BE2C (cell line): ENCODE data around the gene MED10.

Source experiments
- DNase-seq: peaks from one replicate; pipeline ENCODE4 v3.0.0-alpha.2; 2020
- H3K27me3 ChIP-seq: fragments of 250-450 bp; sonication (Bioruptor Pico); 2 replicates; pipeline ENCODE4 v1.5.1; 2020; ENCODE audit warnings: mild to moderate bottlenecking
- H3K36me3 ChIP-seq: fragments of 250-450 bp; sonication (Bioruptor Pico); 2 replicates; pipeline ENCODE4 v1.5.1; 2020; ENCODE audit warnings: mild to moderate bottlenecking
- H3K4me1 ChIP-seq: fragments of 250-450 bp; sonication (Bioruptor Pico); 2 replicates; pipeline ENCODE4 v1.5.1; 2020
- H3K4me3 ChIP-seq: 2 replicates; pipeline ENCODE4 v1.5.1; 2011; ENCODE audit warnings: low read depth, low read length
- H3K9me3 ChIP-seq: fragments of 250-450 bp; sonication (Bioruptor Pico); 2 replicates; pipeline ENCODE4 v1.5.1; 2020
- CTCF ChIP-seq: IDR thresholded peaks from 2 replicates; pipeline ENCODE4 v1.5.1; 2012; ENCODE audit warnings: mild to moderate bottlenecking, low read depth, low read length

MED10 gene

GRCh38 chr5:6344593-6344989 lies 33.8 kb downstream of the MED10 start:
- Histone ChIP-seq H3K27me3 (no peaks in the 10 kb centered on the region), H3K4me3 (no peak overlapping the region), H3K9me3 (no peaks in the 10 kb centered on the region), H3K36me3 (no peaks in the 10 kb centered on the region), H3K4me1 (no peaks in the 10 kb centered on the region)
- DNase-seq, result no peak
- no peak for TF ChIP-seq CTCF

GRCh38 chr5:6343951-6344592 lies 34.3 kb downstream of the MED10 start:
- Histone ChIP-seq H3K36me3 (no peaks in the 10 kb centered on the region), H3K9me3 (no peaks in the 10 kb centered on the region), H3K27me3 (no peaks in the 10 kb centered on the region), H3K4me1 (no peaks in the 10 kb centered on the region), H3K4me3 (no peak overlapping the region)
- TF ChIP-seq CTCF, result no peak
- no peak for DNase-seq

- no peak for DNase-seq
- Histone ChIP-seq H3K27me3 (no peaks in the 10 kb centered on the region), H3K4me3 (no peak overlapping the region), H3K4me1 (no peaks in the 10 kb centered on the region), H3K36me3 (no peaks in the 10 kb centered on the region), H3K9me3 (no peaks in the 10 kb centered on the region)
- no peak for TF ChIP-seq CTCF
Measured at GRCh38 chr5:6342689-6343315, 35.5 kb downstream of the MED10 start.

GRCh38 chr5:6340100-6340499 lies 38.2 kb downstream of the MED10 start:
- Histone ChIP-seq H3K36me3 (no peaks in the 10 kb centered on the region), H3K27me3 (no peaks in the 10 kb centered on the region), H3K9me3 (no peaks in the 10 kb centered on the region), H3K4me1 (no peaks in the 10 kb centered on the region), H3K4me3 (no peak overlapping the region)
- no peak for DNase-seq
- TF ChIP-seq CTCF, result no peak

GRCh38 chr5:6338871-6339270 lies 39.5 kb downstream of the MED10 start:
- no peaks in the 10 kb centered on the region for H3K27me3 ChIP-seq
- no peak overlapping the region for H3K4me3 ChIP-seq
- H3K4me1 ChIP-seq, result no peaks in the 10 kb centered on the region
- no peaks in the 10 kb centered on the region for H3K9me3 ChIP-seq
- no peak for TF ChIP-seq CTCF
- H3K36me3 ChIP-seq, result no peaks in the 10 kb centered on the region
- DNase-seq, result no peak

- DNase-seq, result no peak
- Histone ChIP-seq H3K27me3 (no peaks in the 10 kb centered on the region), H3K4me3 (no peak overlapping the region), H3K36me3 (no peaks in the 10 kb centered on the region), H3K4me1 (no peaks in the 10 kb centered on the region), H3K9me3 (no peaks in the 10 kb centered on the region)
- TF ChIP-seq CTCF, result no peak
Measured at GRCh38 chr5:6338135-6338534, 40.2 kb downstream of the MED10 start.
